Gastroesophageal sphincter (tissue), 4 donors: ENCODE data around the gene DAZAP2. TPM values are rescaled to one million over a fixed set of nuclear protein-coding genes. Genes with fewer than 3 reads are reported as not detected.
A peak's percentile ranks its signal among the peaks of the same experiment; 100 is the strongest.

Source experiments
- ATAC-seq: fragments of 150-250 bp; one replicate; pipeline ENCODE4 v1.9.1; 2016; ENCODE audit warnings: mild to moderate bottlenecking, moderate library complexity
- H3K27ac ChIP-seq, 4 donors: fragments of 200-600 bp; sonication (generic) in 3 of 4; 1 replicate in 3 of 4; 2 replicates in 1 of 4; pipeline ENCODE4 v1.5.1; 2016 to 2019
- H3K27me3 ChIP-seq: fragments of 200-600 bp; sonication (generic); one replicate; pipeline ENCODE4 v1.5.1; 2019
- H3K36me3 ChIP-seq, 2 donors: fragments of 200-600 bp; sonication (generic); one replicate each; pipeline ENCODE4 v1.5.1; 2019; ENCODE audit warnings: control low read depth in 1 of 2
- H3K4me1 ChIP-seq, 3 donors: fragments of 200-600 bp; sonication (generic); 1 replicate in 2 of 3; 2 replicates in 1 of 3; pipeline ENCODE4 v1.5.1; 2016 to 2019; ENCODE audit warnings: control low read depth in 2 of 3
- H3K4me3 ChIP-seq, 2 donors: fragments of 200-600 bp; sonication (generic); one replicate each; pipeline ENCODE4 v1.5.1; 2019; ENCODE audit warnings: mild to moderate bottlenecking in 1 of 2, moderate library complexity in 1 of 2
- H3K9me3 ChIP-seq, 3 donors: fragments of 200-600 bp; sonication (generic); one replicate each; pipeline ENCODE4 v1.5.1; 2017 to 2019; ENCODE audit warnings: control low read depth in 2 of 3
- CTCF ChIP-seq, 4 experiments: fragments of 200-600 bp in 2 of 4; fragments of 450-650 bp in 2 of 4; sonication (generic) in 1 of 4; IDR thresholded peaks; one replicate each; pipeline ENCODE4 v1.5.1; 2017 to 2019; ENCODE audit warnings: antibody characterized with exemption in 4 of 4, mild to moderate bottlenecking in 2 of 4, moderate library complexity in 2 of 4
- EP300 ChIP-seq: sonication (generic); formaldehyde crosslinking; IDR thresholded peaks from one replicate; pipeline ENCODE4 v1.6.1; 2017; ENCODE audit warnings: antibody characterized with exemption, mild to moderate bottlenecking
- POLR2A ChIP-seq, 2 donors: fragments of 450-650 bp; IDR thresholded peaks; one replicate each; pipeline ENCODE4 v1.6.1; 2017; ENCODE audit warnings: antibody characterized with exemption in 2 of 2, mild to moderate bottlenecking in 2 of 2, moderate library complexity in 1 of 2
- POLR2AphosphoS5 ChIP-seq: sonication (generic); formaldehyde crosslinking; IDR thresholded peaks from one replicate; pipeline ENCODE4 v1.6.1; 2017; ENCODE audit warnings: antibody characterized with exemption
- WGBS, 2 donors: methylation state at CpG; one replicate each; pipeline ENCODE4 v1.1.5; 2018; ENCODE audit warnings: low coverage in 1 of 2; 5-methylcytosine and 5-hydroxymethylcytosine counted together
- total RNA-seq, 4 donors: library from RNA; depleted of rRNA; stranded (reverse); fragments of >200 nt; gene quantifications; one replicate each; pipeline ENCODE4 v1.1.0, GENCODE V29; 2016

The DAZAP2 gene
- total RNA-seq = 100 to 1,000 TPM; 261 to 337 (median 311) TPM

- TF ChIP-seq EP300 (no peak), POLR2A (IDR thresholded peaks at IDR 0.05) (peak; percentile 90 to 97), POLR2AphosphoS5 (peak; percentile 99), CTCF (IDR thresholded peaks at IDR 0.05) (peak in 3 of 4 experiments; percentile 9 to 38 (median 26))
- Histone ChIP-seq H3K27me3 (no peaks in the 10 kb centered on the region), H3K4me1 (peaks cover 3 to 47% (median 11%) of the 10 kb centered on the region in 3 donors), H3K36me3 (peaks cover 0 to 38% of the 10 kb centered on the region in 2 donors), H3K9me3 (no peaks in the 10 kb centered on the region), H3K4me3 (peak within 1 kb of the TSS; percentile 72 to 88), H3K27ac (peak within 1 kb of the TSS; percentile 93 to 100 (median 100))
- peak; percentile 98 for ATAC-seq
- 0% methylated on average over 13 of the region's 70 CpGs; no CpG with 5 or more reads in 1 of the 2 donors for WGBS, 2 donors
Measured at GRCh38 chr12:51238510-51239334, at the start of gene DAZAP2. Gene DAZAP2 (plus strand): TSS chr12:51238826. CDS start chr12:51238908, 82 bp downstream.

- Histone ChIP-seq H3K4me1 (peaks cover 0 to 9% (median 0%) of the 10 kb centered on the region in 3 donors), H3K36me3 (peaks cover 0 to 63% of the 10 kb centered on the region in 2 donors), H3K4me3 (no peak overlapping the region), H3K9me3 (no peaks in the 10 kb centered on the region), H3K27me3 (no peaks in the 10 kb centered on the region), H3K27ac (no peak overlapping the region)
- TF ChIP-seq POLR2A (IDR thresholded peaks at IDR 0.05) = no peak
- TF ChIP-seq CTCF (IDR thresholded peaks at IDR 0.05) = no peak
- TF ChIP-seq POLR2AphosphoS5 = no peak
- TF ChIP-seq EP300 = no peak
- no peak for ATAC-seq
- WGBS, 2 donors = 80 to 91% methylated on average over 4 to 6 of the region's 14 CpGs
Measured at GRCh38 chr12:51189790-51190355, 48.8 kb upstream of the DAZAP2 start.

- WGBS, 2 donors = 81% methylated on average over 3 of the region's 4 CpGs; no CpG with 5 or more reads in 1 of the 2 donors
- no peaks in the 10 kb centered on the region for H3K27me3 ChIP-seq
- TF ChIP-seq CTCF (IDR thresholded peaks at IDR 0.05) (no peak), POLR2AphosphoS5 (no peak), POLR2A (IDR thresholded peaks at IDR 0.05) (no peak), EP300 (no peak)
- peaks cover 0 to 9% (median 0%) of the 10 kb centered on the region in 3 donors for H3K4me1 ChIP-seq
- no peak overlapping the region for H3K4me3 ChIP-seq
- H3K36me3 ChIP-seq = peaks cover 0 to 73% of the 10 kb centered on the region in 2 donors
- H3K9me3 ChIP-seq = no peaks in the 10 kb centered on the region
- no peak for ATAC-seq
- no peak overlapping the region for H3K27ac ChIP-seq
Measured at GRCh38 chr12:51190820-51191219, 47.8 kb upstream of the DAZAP2 start.

- no peak for TF ChIP-seq CTCF (IDR thresholded peaks at IDR 0.05)
- TF ChIP-seq POLR2A (IDR thresholded peaks at IDR 0.05) = no peak
- no peak for TF ChIP-seq EP300
- TF ChIP-seq POLR2AphosphoS5 = no peak
- no peak overlapping the region for H3K4me3 ChIP-seq
- H3K9me3 ChIP-seq = no peaks in the 10 kb centered on the region
- H3K4me1 ChIP-seq = peaks cover 0 to 7% (median 0%) of the 10 kb centered on the region in 3 donors
- no peak for ATAC-seq
- 40 to 90% methylated on average over 1 to 2 of the region's 12 CpGs for WGBS, 2 donors
- no peak overlapping the region for H3K27ac ChIP-seq
- H3K27me3 ChIP-seq = no peaks in the 10 kb centered on the region
- H3K36me3 ChIP-seq = peaks cover 0 to 81% of the 10 kb centered on the region in 2 donors
Measured at GRCh38 chr12:51191516-51192283, 46.9 kb upstream of the DAZAP2 start.
